LNCaP clone FGC (cell line): Measurements from ENCODE around the gene SPATA3.

Experiments used
- DNase-seq: peaks from one replicate; pipeline ENCODE4 v3.0.0-alpha.2; 2011; ENCODE audit warnings: low read depth
- H3K4me3 ChIP-seq: 2 replicates; pipeline ENCODE4 v1.5.1; 2011; ENCODE audit warnings: mild to moderate bottlenecking, low read depth, low read length, control low read depth
- CTCF ChIP-seq: IDR thresholded peaks from 2 replicates; pipeline ENCODE4 v1.5.1; 2012; ENCODE audit warnings: mild to moderate bottlenecking; ENCODE audit not compliant: control insufficient read depth, insufficient read depth; ENCODE audit errors: extremely low read depth

SPATA3 gene

DNA sequence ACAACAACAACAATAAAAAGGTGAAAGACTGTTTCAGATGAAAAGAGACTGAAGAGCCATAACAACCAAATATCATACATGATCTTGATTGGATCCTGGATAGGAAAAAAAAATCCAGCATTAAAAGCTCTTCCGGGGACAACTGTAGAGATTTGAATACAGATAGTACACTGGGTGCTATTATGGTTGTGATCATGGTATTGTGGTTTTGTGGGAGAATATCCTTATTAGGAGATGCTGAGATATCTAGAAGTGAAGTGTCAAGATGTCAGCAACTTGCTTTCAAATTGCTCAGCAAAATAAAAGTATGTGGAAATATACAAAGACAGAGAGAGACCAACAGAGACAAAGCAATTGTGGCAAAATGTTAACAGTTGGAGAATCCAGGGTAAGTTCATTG is 15.5 kb upstream of the SPATA3 start:
- H3K4me3 ChIP-seq, result no peak overlapping the region
- DNase-seq, result no peak
- TF ChIP-seq CTCF, result no peak

DNA sequence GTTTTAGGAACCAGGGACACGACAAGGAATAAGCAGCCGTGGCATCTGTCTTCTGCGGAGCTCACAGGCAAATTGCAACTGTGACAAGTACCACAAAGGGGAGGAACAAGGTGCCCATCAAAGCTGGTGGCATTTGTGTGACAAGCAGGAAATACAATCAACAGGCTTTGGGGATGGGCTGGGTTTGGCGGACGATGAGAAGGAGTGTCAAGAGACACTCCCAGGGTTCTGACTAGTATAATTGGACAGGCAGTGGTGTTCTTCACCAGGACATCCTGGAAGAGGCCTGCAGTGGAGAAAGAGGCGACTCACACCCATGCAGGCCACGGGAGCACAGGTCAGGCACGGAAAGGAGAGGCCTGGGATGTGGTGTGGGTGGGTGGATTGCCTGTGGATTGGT is 14.2 kb upstream of the SPATA3 start:
- no peak for DNase-seq
- no peak for TF ChIP-seq CTCF
- no peak overlapping the region for H3K4me3 ChIP-seq

- no peak overlapping the region for H3K4me3 ChIP-seq
- no peak for TF ChIP-seq CTCF
- no peak for DNase-seq
These were observed 13.8 kb upstream of the SPATA3 start for GRCh38 chr2:230982126-230982525.

- no peak for DNase-seq
- H3K4me3 ChIP-seq, result no peak overlapping the region
- TF ChIP-seq CTCF, result no peak
These were observed 13.4 kb upstream of the SPATA3 start for GRCh38 chr2:230982528-230982927.

- TF ChIP-seq CTCF, result no peak
- DNase-seq, result no peak
These were observed 12.4 kb upstream of the SPATA3 start for GRCh38 chr2:230983566-230983965.

DNA sequence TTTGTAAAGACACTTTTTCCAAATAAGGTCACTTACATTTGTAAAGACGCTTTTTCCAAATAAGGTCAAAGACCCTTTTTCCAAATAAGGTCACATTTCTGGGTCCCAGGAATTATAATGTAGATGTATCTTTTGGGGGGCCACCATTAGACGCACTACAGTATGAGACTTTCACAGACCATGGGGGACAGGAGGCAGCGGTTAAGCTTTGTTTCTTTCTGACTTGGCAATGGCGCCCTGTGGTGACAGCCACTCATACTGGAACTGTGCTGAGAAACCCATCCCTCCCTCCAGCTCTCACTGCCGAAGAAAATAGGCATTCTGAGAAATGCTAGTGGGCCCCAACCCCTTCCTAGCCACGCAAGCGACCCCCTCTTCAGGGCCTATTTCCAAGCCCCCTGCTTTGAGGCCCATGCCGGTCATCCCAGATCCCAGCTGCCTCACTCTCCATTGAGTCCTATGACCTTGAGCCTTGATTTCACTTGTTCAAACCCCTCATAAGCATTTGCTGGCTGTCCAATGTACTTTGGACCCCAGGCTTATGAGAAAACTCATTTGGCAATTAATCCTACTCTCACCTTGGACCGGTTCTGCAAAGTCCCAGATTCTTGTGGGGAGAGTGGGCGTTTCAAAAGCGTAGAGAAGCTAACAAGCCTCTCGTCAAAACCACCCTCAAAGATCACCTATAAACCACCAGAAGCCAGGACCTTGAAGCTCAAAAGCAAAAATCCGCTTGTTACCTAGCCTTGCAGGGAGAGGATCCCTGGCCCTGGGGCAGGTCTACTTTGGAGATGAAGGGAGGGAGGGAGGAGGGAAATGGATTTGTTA is 11.3 kb upstream of the SPATA3 start:
- no peak overlapping the region for H3K4me3 ChIP-seq
- DNase-seq, result no peak
- no peak for TF ChIP-seq CTCF

More at GRCh38 chr2:230983566-230983965, 12.4 kb upstream of the SPATA3 start:
- no peak overlapping the region for H3K4me3 ChIP-seq
